GM23248 (cell line): ENCODE measurements around the gene CABP7. TPM values are rescaled to one million over a fixed set of nuclear protein-coding genes. Genes with fewer than 3 reads are reported as not detected.

Experiments used
- DNase-seq: peaks from one replicate; pipeline ENCODE4 v3.0.0-alpha.2; 2015
- H2AFZ ChIP-seq: fragments of 200-600 bp; sonication (generic); 2 replicates; pipeline ENCODE4 v1.6.1; 2016; ENCODE audit warnings: antibody characterized with exemption
- H3F3A ChIP-seq: fragments of 200-600 bp; sonication (generic); 2 replicates; pipeline ENCODE4 v1.6.1; 2016; ENCODE audit warnings: mild to moderate bottlenecking, antibody characterized with exemption, mixed run types; ENCODE audit not compliant: insufficient read depth
- H3K27ac ChIP-seq: fragments of 200-600 bp; sonication (generic); 2 replicates; pipeline ENCODE4 v1.5.1; 2016; ENCODE audit warnings: mild to moderate bottlenecking
- H3K27me3 ChIP-seq: fragments of 200-600 bp; sonication (generic); replicated peaks from 2 replicates; pipeline ENCODE4 v1.6.1; 2016; ENCODE audit warnings: mild to moderate bottlenecking; ENCODE audit not compliant: insufficient read depth
- H3K36me3 ChIP-seq: fragments of 200-600 bp; sonication (generic); 2 replicates; pipeline ENCODE4 v1.6.1; 2016; ENCODE audit warnings: low read depth, mild to moderate bottlenecking
- H3K4me1 ChIP-seq: fragments of 200-600 bp; sonication (generic); 2 replicates; pipeline ENCODE4 v1.6.1; 2016; ENCODE audit warnings: mild to moderate bottlenecking; ENCODE audit not compliant: insufficient read depth
- H3K4me2 ChIP-seq: fragments of 200-600 bp; sonication (generic); one replicate; pipeline ENCODE4 v1.6.1; 2016; ENCODE audit warnings: mild to moderate bottlenecking; ENCODE audit not compliant: unreplicated experiment
- H3K4me3 ChIP-seq: fragments of 200-600 bp; sonication (generic); 2 replicates; pipeline ENCODE4 v1.5.1; 2016; ENCODE audit warnings: mild to moderate bottlenecking
- H3K79me2 ChIP-seq: fragments of 200-600 bp; sonication (generic); 2 replicates; pipeline ENCODE4 v1.6.1; 2016; ENCODE audit warnings: mild to moderate bottlenecking; ENCODE audit not compliant: insufficient read depth
- H3K9ac ChIP-seq: fragments of 200-600 bp; sonication (generic); 2 replicates; pipeline ENCODE4 v1.6.1; 2016; ENCODE audit warnings: mild to moderate bottlenecking
- H3K9me2 ChIP-seq: fragments of 200-600 bp; sonication (generic); 2 replicates; pipeline ENCODE4 v1.6.1; 2016; ENCODE audit warnings: mixed run types, mild to moderate bottlenecking, moderate library complexity; ENCODE audit not compliant: insufficient read depth
- H3K9me3 ChIP-seq: fragments of 200-600 bp; sonication (generic); one replicate; pipeline ENCODE4 v1.6.1; 2017; ENCODE audit warnings: low read depth
- H4K20me1 ChIP-seq: fragments of 200-600 bp; sonication (generic); 2 replicates; pipeline ENCODE4 v1.6.0; 2016; ENCODE audit not compliant: insufficient read depth
- EZH2 ChIP-seq: fragments of 200-600 bp; sonication (generic); IDR thresholded peaks from 2 replicates; pipeline ENCODE4 v1.6.1; 2018; ENCODE audit warnings: antibody characterized with exemption, mild to moderate bottlenecking; ENCODE audit not compliant: insufficient read depth, poor library complexity, severe bottlenecking
- EZH2phosphoT487 ChIP-seq: fragments of 200-600 bp; sonication (generic); IDR thresholded peaks from 2 replicates; pipeline ENCODE4 v1.6.1; 2018; ENCODE audit warnings: antibody characterized with exemption, moderate library complexity, mild to moderate bottlenecking, low read depth; ENCODE audit not compliant: insufficient read depth
- WGBS, 2 experiments: methylation state at CpG; one replicate each; pipeline ENCODE4 v1.1.6; 2015 to 2017; ENCODE audit warnings: low lambda C conversion rate in 2 of 2, low coverage in 1 of 2; ENCODE audit errors: missing lambda C conversion rate in 2 of 2; 5-methylcytosine and 5-hydroxymethylcytosine counted together
- in situ Hi-C: fragments of 300-500 bp; cut with MboI; formaldehyde crosslinking; loops from 2 replicates; pipeline ENCODE4 v1.15.0; 2020
- polyA plus RNA-seq: library from polyadenylated mRNA; unstranded; fragments of >200 nt; fragmentation: Nextera tagmentation; extraction: Ambion mirVana; gene quantifications from 2 replicates; pipeline ENCODE4 v1.2.1, GENCODE V29; 2016
- total RNA-seq: library from RNA; depleted of rRNA; stranded (reverse); fragments of >200 nt; shearing (Covaris generic); gene quantifications from 2 replicates; pipeline ENCODE4 v1.2.3, GENCODE V29; 2014

CABP7 gene
- total and polyA plus RNA-seq, 2 experiments from 2014 or later = 0.08 TPM; not detected in 1

DNA sequence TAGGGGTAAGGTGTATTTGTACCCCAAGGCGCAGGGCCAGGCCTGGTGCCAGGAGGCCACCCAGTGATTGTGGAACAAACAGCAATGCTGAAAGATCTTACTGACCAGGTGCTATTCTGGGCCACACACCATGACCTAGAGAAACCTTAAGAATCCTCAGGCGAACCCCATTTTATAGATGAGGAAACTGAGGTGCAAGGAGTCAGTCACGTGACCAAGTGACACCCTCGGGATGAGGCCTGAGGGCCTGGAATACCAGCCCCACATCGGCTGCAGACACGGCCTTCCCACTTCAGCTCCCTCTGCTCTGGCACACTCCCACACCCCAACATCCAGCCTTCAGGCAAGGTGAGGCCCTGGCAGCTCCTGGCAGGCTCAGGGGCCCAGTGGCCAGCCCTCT, 13.1 kb downstream of the CABP7 start:
- Histone ChIP-seq H2AFZ (no peak overlapping the region), H3K9me2 (no peaks in the 10 kb centered on the region), H3K27me3 (no peaks in the 10 kb centered on the region), H3K9me3 (no peaks in the 10 kb centered on the region), H3K9ac (no peak overlapping the region), H3K79me2 (no peaks in the 10 kb centered on the region), H3K4me2 (no peak overlapping the region), H4K20me1 (no peaks in the 10 kb centered on the region), H3K4me1 (no peaks in the 10 kb centered on the region), H3K36me3 (no peaks in the 10 kb centered on the region), H3F3A (no peaks in the 10 kb centered on the region), H3K4me3 (no peak overlapping the region), H3K27ac (no peak overlapping the region)
- in situ Hi-C loops = no loop called here
- TF ChIP-seq EZH2phosphoT487 (no peak), EZH2 (no peak)
- WGBS, 2 experiments = 93 to 96% methylated on average over 6 of the region's 6 CpGs
- no peak for DNase-seq

DNA sequence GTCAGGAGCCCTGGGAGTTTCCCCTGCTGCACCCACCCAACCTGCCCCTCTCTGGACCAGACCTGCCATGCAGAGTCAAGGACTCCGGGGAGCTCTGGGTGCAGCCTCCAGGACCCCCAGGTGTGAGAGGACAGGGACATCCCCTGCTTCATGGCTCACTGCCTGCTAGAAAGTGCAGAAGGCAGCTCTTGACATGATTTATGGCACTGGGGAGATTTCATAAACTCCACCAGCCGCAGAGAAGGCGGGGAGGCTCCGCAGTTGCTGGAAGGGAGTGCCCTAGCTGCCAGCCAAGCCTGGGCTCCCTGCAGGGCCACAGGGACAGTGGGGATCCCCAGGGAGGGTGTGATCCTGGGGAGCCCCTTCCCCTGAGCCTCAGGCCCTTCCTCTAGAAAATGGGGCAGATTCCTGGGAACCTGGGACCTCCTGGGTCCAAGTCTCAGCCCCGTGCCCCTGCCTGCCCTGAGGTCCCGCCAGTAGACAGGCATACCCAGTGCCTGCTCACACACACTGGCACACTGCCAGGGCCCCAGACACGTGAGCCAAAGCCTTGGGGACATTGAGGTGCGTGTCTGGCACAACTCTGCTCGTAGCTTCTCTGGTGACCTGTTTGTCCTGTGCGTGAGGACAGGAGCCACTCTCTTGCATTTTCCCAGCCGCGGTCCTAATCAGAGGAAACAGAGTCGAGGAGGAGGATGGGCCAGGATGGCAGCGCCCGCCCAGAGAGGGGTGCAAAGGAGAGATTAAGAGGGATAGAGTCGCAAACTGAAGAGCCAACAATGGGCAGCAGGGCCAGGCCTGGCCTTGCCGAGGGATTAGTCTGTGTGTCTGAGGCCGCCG, 13.8 kb downstream of the CABP7 start:
- Histone ChIP-seq H3K79me2 (no peaks in the 10 kb centered on the region), H3K9me3 (no peaks in the 10 kb centered on the region), H3K4me1 (no peaks in the 10 kb centered on the region), H4K20me1 (no peaks in the 10 kb centered on the region), H3K9ac (no peak overlapping the region), H3K9me2 (no peaks in the 10 kb centered on the region), H2AFZ (no peak overlapping the region), H3F3A (no peaks in the 10 kb centered on the region), H3K4me2 (no peak overlapping the region), H3K4me3 (no peak overlapping the region), H3K27ac (no peak overlapping the region), H3K36me3 (no peaks in the 10 kb centered on the region), H3K27me3 (no peaks in the 10 kb centered on the region)
- no peak for DNase-seq
- 76 to 82% methylated on average over 18 to 19 of the region's 19 CpGs for WGBS, 2 experiments
- TF ChIP-seq EZH2 (no peak), EZH2phosphoT487 (no peak)
- in situ Hi-C loops = no loop called here

GRCh38 chr22:29734406-29734805, 14.6 kb downstream of the CABP7 start:
- in situ Hi-C loops = no loop called here
- Histone ChIP-seq H3K27me3 (no peaks in the 10 kb centered on the region), H4K20me1 (no peaks in the 10 kb centered on the region), H3K9me2 (no peaks in the 10 kb centered on the region), H2AFZ (no peak overlapping the region), H3K36me3 (no peaks in the 10 kb centered on the region), H3K4me3 (no peak overlapping the region), H3K4me1 (no peaks in the 10 kb centered on the region), H3K9me3 (no peaks in the 10 kb centered on the region), H3K79me2 (no peaks in the 10 kb centered on the region), H3K27ac (no peak overlapping the region), H3K9ac (no peak overlapping the region), H3K4me2 (no peak overlapping the region), H3F3A (no peaks in the 10 kb centered on the region)
- TF ChIP-seq EZH2 (no peak), EZH2phosphoT487 (no peak)
- WGBS, 2 experiments = 96 to 97% methylated on average over 7 to 8 of the region's 8 CpGs
- no peak for DNase-seq

DNA sequence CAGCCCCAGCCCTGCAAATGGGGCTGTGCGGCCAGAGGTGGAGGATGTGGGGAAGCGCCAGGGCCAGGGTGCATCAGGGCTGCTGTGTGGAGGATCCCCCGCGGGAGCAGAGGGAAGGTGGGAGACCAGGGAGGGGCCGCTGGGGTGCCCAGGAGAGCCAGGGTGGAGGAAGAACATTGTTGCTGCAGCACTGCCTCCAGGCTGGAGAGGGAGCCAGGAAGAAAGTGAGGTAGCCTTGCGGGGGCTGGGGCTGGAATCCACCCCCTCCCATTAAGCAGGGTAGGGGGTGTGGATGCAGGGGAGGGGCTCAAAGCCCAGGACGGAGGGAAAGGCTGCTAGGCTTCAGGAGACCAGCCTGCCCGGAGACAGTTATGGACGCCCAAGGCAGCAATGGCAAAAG, 15.0 kb downstream of the CABP7 start:
- 74 to 88% methylated on average over 6 to 9 of the region's 9 CpGs for WGBS, 2 experiments
- in situ Hi-C loops = no loop called here

More for the DNA sequence above, 15.0 kb downstream of the CABP7 start:
- H4K20me1 ChIP-seq = no peaks in the 10 kb centered on the region
- no peaks in the 10 kb centered on the region for H3K27me3 ChIP-seq
- no peaks in the 10 kb centered on the region for H3K36me3 ChIP-seq
- no peak for DNase-seq
- no peak overlapping the region for H2AFZ ChIP-seq
- no peaks in the 10 kb centered on the region for H3K4me1 ChIP-seq
- H3K9me3 ChIP-seq = no peaks in the 10 kb centered on the region
- no peaks in the 10 kb centered on the region for H3F3A ChIP-seq
- no peak overlapping the region for H3K4me2 ChIP-seq
- no peak overlapping the region for H3K9ac ChIP-seq
- no peaks in the 10 kb centered on the region for H3K79me2 ChIP-seq
- no peak for TF ChIP-seq EZH2phosphoT487
- no peak for TF ChIP-seq EZH2
- H3K27ac ChIP-seq = no peak overlapping the region
- no peak overlapping the region for H3K4me3 ChIP-seq
- H3K9me2 ChIP-seq = no peaks in the 10 kb centered on the region
